A673 (cell line): ENCODE measurements around the gene GHRH.

Experiments
- CTCF ChIP-seq: fragments of 300-800, 200-600 bp; sonication (generic); conservative IDR thresholded peaks from 2 replicates; pipeline ENCODE4 v1.5.1; 2017; ENCODE audit warnings: low read depth, mild to moderate bottlenecking, antibody characterized with exemption, low read length, moderate library complexity, mixed read lengths
- EZH2 ChIP-seq: fragments of 200-600 bp; sonication (generic); IDR thresholded peaks from 2 replicates; pipeline ENCODE4 v1.6.1; 2017; ENCODE audit warnings: borderline replicate concordance, low read depth, mild to moderate bottlenecking, mixed read lengths, antibody characterized with exemption, low read length; ENCODE audit not compliant: poor library complexity, severe bottlenecking

DNA sequence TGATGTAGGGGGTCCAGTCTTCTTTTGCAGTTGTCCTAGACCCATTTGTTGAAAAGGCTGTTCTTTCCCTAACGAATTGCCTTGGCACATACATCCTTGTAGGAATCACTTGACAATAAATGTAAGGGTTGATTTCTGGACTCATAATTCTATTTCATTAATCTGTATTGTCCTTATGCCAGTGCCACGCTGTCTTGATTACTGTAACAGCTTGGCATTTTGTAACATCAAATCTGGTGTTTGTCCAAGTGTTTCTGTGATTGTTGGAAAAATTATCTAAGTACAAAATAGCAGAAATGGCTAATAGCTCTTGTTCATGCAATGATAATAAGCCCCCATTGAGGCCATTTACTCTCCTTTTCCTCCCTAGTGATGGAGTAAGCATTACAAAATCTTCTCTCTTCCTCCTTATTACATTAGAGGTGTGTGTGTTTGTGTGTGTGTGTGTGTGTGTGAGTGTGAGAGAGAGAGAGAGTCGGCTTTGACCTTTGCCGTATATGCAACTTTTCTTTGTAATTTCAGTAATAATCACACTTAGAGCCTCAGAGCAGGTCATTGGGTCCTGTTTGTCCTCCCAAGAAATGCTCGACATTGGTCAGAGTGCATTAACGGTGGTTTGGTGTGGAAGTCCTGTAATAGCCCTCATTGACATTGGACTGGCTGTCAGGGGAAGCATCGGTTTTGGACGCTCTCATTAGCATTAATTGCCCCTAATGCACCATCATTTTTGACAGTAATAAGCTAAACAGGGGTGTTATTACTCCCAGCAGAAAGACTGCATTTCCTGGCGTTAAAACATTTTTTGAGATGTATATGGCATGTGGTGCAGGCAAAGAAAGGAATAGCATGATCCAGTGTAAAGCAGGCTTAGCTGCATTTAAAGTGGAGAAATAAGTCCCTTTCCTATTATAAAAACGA, 41.6 kb downstream of the GHRH start:
- TF ChIP-seq CTCF (no peak), EZH2 (no peak)
